Measurements from ENCODE around the gene SYK.
"Not testable (repeated sequence)": the region's sequence is repeated elsewhere in the genome, so short reads cannot be mapped to it uniquely, and the experiment has no call there.

SYK gene

DNA sequence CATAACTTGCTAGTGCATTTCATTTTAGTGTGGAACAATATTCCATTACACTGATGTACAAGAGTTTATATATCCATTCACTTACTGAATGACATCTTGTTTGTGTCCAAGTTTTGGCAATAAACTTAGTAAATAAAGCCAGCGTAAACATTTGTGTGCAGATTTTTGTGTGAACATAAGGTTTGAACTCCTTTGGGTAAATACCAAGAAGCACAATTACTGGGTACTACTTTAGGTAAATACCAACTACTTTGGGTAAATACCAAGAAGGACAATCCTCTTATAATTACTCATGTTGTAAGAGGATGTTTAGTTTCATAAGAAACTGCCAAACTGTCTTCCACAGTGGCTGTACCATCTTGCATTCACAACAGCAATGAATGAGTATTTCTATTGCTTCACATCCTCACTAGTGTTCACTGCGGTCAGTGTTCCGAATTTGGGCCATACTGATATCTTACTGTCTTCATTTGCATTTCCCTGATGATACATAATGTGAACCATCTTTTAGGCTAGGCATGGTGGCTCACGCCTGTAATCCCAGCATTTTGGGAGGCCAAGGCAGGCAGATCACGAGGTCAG, 2.3 kb upstream of the SYK start:
- DNase-seq: peak; percentile 31

DNA sequence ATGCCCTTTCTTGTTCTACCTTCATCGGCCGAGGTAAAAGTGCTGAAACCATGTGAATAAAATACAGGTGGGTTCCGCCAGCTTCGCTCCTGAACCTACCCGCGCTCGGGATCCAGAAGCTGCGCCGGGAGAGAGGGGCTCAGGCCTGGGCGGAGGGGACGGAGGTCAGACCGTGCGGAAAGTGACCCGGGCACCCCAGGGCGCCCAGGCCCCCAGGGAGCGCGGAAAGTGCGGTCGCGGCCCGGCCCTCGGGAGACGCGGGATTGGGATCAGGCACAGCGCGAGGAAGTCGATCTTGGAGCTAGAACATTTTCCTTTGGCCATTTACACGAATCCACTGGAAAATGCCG, 329 bp downstream of the SYK start:
- no peak for DNase-seq

DNA sequence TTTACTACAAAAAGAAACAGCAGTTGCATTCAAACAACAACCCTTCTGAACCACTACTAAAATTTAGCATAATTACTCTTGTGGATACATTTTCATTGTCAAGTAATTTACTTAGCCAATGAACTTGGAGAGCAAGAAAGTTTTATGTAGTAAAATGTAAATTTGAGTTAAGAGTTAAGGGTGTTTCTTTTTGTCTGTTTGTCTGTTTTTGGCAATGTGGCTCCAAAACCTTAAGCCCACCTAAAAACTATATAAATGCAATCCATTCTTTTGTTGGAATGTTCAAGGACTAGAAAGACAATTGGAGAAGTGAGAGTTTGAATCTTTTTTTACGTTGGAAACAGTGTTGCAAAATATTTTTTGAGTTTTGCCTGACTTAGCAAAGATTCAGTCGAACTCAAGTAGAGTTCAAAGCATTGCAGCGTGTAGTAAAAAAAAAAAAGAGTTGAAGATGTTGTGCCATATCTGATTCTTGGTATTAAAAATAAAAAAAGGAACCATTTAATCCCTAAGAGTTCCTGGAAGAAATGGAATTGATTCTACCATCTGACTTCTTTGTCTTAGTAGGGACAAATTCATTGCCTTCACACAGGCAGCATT, 867 bp downstream of the SYK start:
- no peak for DNase-seq

DNA sequence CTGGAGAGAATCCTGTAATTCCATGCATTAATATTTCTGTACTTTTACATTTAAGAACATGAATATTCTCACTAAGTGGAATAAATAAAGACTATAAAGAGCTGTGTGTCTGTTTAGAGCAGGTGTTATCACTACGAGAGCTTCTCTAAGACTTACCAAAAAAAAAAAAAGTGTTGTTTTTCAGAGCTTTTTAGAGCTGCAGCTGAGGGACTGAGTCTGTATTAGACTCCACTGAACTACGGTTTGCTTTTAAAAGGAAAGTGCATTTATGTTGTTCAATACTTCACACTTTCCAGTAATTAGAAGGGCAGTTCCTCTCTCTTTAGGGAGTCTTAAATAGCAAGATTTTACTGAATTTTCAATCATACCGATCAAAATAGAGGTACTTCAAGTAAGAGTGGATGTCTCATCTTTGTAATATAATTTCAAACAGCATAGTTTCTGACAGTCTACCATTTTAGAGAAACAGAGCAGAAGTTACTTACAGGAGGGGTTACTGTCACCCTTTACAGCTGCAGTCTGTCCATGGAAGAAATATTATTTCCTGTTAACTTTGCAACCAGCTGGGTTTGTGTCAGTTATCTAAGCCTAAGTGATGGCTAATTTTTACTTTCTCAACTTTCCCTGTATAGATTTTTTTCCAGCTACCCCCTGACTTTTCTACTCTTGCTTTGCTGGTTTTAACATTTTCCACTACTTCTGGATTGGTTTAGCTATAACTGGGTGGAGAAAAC, 2.4 kb downstream of the SYK start:
- DNase-seq: no peak

DNA sequence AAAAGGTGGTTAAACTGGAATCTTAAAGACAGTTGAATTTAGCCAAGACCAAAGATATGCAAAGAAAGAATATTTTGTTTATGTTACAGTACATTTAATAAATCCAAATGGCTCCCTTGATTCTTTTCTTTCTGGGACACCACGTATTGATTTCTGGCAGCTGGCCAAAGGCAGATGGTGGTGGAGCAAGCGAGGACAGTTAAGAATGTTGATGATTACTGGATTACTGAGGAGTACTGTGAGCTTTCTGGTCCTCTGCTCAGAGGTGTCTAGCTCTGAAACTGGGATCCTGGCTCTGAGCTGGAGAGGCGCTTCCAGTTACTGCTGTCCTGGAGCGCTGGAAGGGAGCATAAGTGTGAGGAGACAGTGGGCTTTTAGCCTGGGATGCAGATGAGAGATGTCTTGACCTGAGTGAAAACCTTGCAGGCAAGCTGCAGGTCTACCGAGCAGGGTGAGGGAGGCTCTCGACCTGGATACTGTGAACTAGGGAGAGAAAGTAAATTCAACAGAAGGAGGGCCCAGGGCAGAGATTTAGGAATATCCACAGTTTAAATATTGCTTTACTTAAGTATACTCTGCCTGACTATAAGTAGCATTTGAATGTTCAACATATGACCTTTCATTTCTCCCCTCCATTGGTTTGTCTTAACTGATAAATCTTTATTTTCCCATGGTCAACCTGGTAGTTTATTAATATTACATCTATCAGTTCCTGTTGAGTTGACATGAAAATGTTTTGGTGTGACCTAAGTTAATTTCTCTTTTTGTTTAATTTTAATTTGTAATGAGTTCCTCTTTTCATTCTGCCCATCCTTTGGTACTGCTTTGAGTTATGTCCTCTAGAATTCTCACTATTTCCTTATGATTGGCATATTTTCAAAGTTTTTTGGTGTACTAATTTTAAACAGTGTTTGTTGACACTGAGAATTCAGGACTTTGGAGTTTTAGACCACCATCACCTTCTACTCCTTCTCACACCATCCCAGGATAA, 3.7 kb downstream of the SYK start:
- no peak for DNase-seq

DNA sequence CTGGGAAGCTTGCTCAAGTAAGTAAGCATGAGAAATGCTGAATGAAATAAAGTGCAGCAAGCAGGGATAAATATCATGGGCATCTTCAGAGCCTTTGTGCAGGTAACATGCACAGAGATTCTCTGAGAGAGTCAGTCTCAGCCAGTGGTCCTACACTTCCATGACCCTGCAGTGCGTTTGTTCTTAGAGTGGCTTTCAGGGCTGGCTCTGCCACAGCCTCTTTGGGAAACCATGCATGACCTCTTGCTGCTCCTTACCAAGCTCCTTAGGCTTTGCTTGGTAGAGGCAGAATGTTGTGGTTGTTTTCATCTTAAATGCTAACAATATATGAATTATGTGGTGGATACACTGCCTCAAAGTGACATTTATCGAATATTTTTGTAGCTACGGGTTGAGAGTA, 5.4 kb downstream of the SYK start:
- DNase-seq: no peak

DNA sequence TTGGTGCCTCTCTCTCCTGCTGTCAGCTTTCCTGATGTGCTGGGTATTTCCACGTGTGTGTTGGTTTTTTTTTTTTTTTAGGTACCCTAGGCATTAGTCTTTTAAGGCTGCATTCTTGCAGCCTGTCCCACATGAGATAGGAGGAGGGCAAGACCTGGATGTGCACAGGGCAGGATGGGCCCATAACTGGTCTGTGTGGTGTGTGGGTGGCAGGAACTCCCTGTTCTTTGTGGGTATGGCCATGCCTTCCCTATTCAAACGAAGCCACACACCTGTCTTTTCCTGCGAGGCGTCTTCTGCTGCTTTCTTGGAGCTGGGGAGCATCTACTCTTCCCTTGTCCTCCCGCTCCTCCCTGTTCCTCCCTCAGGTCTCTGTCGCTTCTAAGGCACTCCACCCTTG, 6.8 kb downstream of the SYK start:
- DNase-seq: no peak

DNA sequence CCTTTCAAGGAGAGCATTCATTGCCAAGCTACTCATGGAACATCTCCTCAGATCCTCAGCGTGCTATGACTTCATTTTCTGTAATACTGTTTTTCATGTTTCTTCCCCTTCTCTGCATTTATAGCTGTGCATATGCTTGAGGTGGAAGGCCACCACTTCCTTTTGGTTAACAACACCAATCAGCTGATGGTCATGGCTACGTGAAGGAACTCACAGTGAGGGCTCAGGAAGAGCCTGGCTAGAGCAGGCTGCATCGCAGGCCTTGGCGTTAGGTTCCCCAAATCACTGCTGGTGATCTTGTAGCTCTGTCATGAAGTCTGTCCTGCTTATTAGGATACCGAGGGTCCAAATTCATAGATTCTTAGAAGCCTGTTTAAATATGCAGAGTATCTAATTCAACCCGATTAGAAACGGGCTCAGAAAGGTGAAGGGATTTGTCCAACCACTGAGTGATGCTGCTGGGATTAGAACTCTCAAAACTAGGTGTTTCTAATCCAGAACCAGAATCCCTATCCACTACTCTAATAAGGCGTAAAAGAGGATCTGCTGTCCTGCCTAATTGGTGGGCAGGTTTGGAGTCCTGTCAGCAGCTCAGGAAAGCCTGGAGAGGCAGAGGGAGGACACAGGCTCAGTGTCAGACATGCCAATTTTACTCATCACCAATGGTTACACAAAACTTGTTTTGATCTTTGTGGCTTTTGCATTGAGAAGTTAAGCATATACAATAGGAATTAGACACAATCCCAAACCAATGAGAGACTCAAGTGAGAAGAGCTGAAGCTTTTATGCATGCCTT, 7.5 kb downstream of the SYK start:
- peak; percentile 51 for DNase-seq

DNA sequence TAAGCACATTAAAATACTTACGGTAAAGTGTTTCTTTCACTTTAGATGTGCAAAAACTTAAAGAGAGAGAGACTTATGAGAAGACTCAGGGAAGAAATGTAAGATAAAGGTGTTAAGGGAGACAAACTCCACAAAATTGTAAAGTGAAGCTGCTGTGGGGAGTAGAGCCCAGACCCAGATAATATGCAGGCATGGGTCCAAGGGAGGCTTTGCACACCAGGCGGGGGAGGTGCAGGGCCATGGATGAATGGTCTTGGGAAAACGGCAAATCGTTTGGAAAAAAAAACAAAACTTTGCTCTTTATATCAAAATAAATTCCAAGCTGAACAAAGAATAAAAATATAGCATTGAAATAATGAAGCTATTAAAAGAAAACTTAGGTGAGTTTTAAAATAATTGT, 9.1 kb downstream of the SYK start:
- no peak for DNase-seq

DNA sequence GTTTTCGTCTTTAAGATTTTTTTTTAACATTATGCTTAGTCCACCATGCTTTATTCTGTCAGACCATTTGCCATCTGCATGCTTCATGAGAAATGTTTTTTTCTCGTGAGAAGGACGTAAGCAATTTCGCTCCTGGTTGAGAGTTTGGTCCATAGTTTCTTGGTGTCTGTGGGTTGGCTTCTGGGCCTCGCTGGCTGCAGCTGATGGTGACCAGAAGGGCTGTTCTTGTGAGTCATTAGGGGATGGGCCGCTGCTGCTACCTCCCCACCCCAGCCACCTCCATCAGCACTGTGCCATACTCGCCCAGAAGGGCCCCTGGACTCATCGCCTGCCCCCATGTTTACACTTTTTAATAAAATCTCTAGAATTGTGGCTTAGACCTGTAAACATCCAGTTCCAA, 11.4 kb downstream of the SYK start:
- DNase-seq: no peak

DNA sequence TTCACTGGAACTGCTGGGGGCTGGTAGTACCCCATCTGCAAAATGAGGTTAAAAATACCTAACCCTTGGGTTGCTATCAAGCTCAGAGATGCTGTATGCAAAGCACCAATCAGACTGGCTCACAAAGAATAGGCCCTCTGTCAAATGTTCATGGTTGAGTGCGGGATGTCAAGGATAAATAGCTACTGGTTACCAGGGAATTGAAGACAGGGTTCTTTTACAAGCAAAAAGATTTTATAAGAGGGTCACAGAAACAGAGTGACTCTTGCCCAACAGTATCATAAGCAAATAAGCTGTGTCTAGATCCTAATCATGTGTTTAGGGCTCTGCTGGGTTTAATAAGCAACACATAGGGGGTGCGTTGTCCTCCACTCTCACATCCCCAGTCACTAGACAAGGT, 11.9 kb downstream of the SYK start:
- no peak for DNase-seq

DNA sequence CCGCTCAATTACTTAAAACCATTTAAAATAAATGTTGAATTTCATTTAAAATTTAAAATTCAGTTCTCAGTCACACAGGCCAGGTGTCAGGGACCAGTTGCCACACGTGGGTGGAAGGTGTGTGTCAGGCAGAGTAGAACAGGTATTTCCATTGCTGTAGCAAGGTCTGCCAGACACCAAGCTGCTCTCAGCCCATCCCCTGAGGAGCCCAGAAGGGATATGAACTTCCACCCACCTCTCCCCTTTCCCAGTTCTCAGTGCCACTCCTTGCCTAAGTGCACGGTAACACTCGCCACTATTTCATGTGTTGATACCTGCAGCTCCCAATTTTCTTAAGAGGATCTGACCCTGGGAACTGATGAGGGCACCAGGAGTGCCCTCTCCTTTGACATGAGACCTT, 12.7 kb downstream of the SYK start:
- no peak for DNase-seq

DNA sequence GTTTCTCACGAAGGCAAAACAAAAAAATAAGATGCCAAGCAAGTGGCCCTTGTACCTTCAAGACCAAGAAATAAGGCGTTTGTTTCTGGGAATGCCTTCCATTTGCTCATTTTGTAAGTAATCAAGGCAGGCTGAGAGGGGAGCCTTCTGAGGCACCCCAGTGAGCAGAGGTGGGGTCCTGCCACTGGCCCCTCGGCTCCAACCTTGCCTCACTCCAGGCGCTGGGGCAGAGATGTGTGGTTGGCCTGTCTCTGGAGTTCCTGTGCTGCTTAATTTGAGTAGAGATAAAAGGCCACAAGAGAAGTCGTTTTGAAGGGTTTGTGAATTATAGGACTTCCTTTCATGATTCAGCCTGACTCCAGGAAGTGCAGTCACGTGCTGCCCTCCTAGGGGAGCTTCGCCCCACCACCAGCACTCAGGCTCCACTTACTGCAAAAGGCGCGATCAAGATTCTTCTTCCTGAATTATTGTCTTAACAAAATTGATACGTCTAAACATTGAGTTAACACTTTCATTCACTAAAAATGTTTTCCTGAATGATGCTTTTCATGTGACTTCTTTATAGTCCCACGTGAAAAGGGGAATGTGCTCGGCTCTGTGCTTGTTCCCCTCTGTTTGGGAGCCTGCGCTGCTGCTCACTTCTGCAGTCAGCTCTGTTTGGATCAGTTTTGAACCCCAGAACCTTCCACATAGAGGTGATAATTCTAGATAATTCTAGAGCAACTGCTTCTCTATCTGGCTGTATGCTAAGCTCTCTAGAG, 13.7 kb downstream of the SYK start:
- DNase-seq: peak; percentile 54

DNA sequence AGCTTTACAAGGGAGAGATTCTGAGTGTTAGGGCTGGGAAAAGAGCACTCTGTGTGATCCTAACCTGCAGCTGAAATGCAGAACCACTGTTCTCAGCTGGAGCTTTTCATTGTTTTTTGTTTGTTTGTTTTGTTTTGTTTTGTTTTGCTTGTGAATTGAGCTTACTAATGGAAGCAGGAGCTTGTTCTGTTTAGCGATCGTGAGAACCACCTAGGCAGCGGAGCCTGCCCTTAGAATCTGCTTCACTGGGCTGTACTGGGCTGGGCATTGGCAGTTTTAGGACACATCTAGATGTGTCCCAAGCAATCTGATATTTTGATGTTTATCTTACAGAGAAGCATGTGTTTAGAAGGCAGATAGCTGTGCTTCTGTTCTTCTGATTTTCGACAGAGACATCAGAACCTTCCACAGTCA, 14.3 kb downstream of the SYK start:
- no peak for DNase-seq

DNA sequence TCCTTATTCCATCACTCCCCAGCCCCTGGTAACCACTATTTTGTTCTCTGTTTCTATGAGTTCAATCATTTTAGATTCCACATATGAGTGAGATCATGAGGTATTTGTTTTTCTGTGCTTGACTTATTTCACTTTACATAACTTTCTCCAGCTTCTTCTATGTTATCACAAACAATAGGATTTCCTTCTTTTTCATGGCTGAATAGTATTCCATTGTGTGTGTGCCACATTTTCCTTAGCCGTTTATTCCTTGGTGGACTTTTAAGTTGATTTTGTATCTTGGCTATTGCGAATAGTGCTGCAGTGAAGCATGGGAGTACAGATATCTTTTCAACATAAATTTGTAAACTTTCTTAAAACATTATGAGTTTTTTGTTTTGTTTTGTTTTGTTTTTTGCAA, 15.1 kb downstream of the SYK start:
- no peak for DNase-seq

DNA sequence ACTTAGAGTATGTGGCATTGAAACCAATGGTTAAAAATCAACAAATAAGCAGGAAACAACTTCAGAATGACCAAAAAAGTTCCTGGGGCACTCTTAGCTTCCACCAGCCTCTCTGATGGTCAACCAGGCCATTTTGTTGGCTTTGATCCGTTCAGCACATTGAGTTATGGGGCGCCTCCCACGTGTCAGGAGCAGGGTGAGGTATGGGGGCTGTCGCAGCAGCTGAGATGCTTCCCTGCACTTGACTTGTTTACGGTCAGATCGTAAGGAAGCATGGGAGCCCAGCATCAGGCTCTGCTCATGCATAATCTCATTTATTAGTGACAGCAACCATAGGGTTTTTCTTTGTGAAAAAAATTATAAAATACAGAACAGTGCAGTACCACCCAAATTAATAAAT, 16.7 kb downstream of the SYK start:
- no peak for DNase-seq

DNA sequence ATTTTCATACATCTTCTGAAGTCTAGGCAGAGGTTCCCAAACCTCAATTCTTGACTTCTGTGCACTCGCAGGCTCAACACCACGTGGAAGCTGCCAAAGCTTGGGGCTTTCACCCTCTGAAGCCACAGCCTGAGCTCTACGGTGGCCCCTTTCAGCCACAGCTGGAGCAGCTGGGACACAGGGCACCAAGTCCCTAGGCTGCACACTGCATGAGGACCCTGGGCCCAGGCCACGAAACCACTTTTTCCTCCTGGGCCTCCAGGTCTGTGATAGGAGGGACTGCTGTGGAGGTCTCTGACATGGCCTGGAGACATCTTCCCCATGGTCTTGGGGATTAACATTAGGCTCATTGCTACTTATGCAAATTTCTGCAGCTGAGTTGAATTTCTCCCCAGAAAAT, 18.8 kb downstream of the SYK start:
- not testable (repeated sequence) for DNase-seq

DNA sequence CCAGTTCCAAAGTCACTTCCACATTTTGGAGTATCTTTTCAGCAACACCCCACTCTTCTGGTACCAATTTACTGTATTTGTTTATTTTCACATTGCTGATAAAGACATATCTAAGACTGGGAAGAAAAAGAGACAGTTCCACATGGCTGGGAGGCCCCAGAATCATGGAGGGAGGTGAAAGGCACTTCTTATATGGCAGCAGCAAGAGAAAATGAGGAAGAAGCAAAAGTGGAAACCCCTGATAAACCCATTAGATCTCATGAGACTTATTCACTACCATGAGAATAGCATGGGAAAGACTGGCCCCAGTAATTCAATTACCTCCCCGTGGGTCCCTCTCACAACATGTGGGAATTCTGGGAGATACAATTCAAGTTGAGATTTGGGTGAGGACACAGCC, 19.6 kb downstream of the SYK start:
- DNase-seq: not testable (repeated sequence)

DNA sequence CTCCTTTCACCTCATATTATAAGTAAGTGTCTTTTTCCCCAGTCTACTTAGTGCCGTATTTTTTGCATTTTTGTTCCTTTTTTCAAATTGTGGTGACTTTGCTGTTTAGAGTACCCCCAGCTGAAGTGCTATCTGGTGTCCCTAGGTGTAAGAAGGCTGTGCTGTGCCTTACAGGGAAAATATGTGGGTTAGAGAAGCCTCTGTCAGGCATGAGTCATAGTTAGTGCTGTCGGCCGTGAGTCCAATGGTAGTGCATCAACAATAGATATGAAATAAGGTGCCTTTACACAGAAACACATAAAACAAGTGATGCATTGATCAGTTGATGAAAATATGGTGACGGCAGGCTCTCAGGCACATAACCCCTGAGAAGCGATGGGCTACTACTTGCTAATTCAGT, 20.1 kb downstream of the SYK start:
- DNase-seq: no peak

DNA sequence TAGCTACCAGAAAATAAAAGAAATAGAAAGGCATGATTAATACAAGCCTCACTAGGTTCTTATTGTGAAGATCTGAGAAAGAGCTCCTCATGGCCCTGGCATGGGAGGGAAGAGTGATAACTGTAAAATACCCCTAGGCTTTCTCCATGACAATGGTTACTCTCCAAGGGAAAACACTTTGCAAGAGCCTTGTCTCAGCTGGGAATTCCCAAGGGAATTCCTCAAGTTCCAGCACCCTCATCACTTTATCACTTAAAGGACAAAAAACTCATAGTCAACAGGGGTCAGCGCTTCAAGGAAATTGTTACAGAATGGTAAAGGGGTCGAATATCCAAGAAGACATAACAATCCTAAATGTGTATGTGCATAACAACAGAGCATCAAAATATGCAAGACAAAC, 21.2 kb downstream of the SYK start:
- no peak for DNase-seq

DNA sequence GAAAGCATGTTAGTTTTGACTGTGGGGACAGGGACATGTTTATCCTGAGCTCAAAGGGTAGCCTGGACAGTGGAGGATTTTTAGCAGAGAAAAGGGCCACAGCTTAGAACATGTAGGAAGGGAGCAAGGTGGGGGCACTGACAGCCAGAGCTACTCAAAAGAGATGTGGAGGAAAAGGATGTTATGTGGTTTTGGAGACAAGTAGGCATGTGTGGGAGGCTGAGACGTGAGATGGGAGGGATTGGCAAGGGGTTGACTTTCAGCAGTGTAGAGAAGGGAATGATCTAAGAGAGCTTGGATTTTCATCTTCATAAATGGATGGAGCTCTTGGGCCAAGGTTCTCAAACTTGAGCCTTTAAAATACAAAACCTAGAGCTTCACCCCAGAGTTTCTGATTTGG, 24.0 kb downstream of the SYK start:
- DNase-seq: no peak
